ENCODE measurements around the gene DENND1B.
"Not testable (repeated sequence)": the region's sequence is repeated elsewhere in the genome, so short reads cannot be mapped to it uniquely, and the experiment has no call there.

The DENND1B gene

DNA sequence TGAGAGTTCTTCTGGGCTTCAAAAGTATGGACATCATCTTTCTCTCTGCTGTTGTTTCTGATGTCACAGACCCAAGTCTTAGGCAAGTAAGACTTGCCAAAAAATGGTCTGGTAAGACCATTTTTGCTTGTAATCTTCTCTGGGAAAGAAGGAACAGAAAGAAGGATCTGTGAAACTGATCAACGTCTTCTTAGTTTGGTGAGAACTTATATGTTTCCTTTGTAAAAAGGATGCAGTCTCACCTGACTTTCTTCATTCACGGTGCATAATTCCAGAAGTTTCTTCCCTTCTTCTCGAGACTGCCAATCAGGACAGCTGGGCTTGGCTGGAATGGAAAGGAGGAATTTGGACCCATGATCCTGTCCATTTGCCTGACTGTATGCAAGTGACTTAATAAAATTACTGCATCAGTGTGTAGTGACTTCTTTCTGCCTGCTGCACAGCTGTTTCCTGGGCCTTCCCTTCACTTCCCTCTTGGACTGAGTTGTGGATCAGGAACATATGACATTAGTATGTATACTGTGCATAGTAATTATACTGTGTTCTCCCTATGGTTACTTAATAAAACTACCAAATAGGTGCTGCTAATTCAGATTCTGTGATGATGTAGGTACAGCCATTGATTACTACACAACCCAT, 7.6 kb upstream of the DENND1B start:
- no peak for DNase-seq (ENCODE audit: low spot score)

DNA sequence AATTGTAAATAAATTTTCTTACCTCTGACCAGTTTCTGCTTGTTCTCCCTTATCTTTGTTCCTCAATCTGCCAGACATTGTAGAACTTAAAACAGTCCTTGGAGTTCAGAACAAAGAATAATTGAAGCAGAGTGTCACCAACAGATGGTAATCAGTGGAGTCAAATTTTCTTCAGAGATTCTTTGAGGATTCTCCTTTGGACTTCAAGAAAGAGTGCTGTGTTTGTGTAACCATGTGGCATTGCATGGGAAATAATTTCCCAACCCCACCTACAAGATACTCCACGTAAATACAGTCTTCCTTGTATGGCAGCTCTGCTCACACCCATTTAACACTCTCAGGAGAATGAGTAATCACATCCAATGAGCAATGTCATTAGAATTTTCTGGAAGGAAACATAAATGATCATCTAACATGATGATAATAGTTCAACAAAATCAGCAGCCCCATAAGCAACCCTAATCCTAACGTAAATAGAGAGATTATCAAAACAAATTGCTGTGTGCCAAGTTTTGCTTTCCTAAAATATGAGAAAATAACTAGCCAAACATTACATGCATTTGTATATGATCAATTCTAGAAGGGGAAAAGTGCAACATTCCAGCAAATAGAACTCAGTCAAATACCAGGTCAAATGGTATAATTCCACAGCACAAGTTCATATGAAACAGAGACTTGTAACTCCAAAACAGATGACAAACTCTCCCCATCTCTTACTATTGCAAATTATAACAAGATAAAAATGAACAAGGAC, 6.9 kb upstream of the DENND1B start:
- no peak for DNase-seq (ENCODE audit: low spot score)

GRCh38 chr1:197779921-197780320, 4.6 kb upstream of the DENND1B start:
- DNase-seq (ENCODE audit: low spot score), result no peak

GRCh38 chr1:197778366-197778945, 3.2 kb upstream of the DENND1B start:
- DNase-seq (ENCODE audit: low spot score), result no peak

GRCh38 chr1:197776351-197777105, 1.2 kb upstream of the DENND1B start:
- DNase-seq (ENCODE audit: low spot score), result no peak

DNA sequence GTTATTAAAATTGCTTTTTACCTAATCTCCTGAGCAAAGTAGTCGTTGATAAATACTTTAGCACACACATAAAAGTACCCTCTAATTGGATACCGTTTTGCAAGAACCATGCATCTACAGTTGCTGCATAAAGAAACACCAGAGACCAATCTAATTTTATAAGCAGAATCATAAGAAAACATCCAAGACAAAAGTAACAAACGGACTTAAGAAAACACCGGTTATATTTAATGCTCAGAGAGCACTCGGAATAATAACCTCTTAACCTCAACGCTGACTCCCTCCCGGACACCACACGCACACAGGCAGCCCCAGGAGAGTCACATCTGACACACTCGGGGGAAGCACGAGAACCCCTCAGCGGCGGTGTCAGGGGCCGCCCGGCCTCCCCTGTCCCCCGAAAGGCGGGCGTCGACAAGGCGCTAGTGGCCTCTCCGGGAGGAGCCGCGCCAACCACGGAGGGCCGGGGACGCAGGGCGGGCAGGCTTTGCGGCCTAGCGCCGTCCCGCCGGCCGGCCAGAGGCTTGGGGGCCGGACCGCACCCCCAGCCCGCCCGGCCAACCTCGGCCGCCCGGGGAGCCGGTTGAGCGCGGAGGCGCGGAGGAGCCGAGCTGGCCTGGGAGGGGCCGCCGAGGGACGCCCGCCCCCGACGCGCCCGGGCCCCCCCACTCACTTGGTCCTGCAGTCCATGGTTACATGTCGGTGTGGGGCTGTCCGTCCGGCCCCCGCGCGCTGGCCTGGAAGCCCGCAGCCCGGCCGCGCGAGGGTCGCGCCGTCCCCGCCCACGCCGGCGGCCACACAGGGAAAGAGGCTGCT, 606 bp downstream of the DENND1B start:
- DNase-seq (ENCODE audit: low spot score), result no peak

GRCh38 chr1:197773856-197774255, 1.4 kb downstream of the DENND1B start:
- no peak for DNase-seq (ENCODE audit: low spot score)

- DNase-seq (ENCODE audit: low spot score), result no peak
Observed at GRCh38 chr1:197771904-197772556, 3.2 kb downstream of the DENND1B start.

- DNase-seq (ENCODE audit: low spot score), result no peak
Observed at GRCh38 chr1:197771386-197771785, 3.9 kb downstream of the DENND1B start.

GRCh38 chr1:197770243-197770642, 5.0 kb downstream of the DENND1B start:
- no peak for DNase-seq (ENCODE audit: low spot score)

GRCh38 chr1:197769287-197769686, 6.0 kb downstream of the DENND1B start:
- no peak for DNase-seq (ENCODE audit: low spot score)

DNA sequence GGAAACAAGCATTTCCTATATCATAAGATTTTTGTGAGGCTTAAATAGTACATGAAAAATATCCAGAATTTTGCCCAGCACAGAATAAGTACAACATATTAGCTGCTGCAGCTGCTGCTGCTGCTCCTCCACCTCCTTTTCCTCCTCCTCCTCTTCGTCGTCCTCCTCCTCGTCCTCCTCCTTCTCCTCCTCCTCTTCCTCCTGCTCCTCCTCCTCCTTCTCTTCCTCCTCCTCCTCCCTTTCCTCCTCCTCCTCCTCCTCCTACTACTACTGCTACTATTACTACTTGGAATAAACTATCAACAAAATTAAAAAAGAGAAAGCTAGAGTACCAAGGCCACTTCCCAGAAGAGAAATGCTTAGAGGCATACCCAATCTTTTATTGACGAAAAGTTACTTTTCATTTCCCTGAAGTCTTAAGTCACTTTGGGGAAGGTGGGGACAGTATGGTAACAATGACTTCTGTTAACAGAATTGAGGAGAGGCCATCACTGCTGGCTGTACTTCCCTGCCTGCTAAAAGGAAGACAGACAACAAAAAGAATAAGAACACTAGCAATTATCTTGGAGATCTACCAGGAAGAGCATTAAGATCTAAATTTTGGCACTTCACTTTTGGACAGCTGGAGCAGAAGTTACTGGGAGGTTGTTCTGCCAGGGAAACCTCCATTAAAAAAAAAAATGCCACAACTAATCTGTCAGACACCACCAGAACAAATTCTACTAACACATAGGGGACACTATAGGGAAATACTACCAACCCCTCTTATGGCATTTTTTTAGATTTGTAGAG, 7.1 kb downstream of the DENND1B start:
- DNase-seq (ENCODE audit: low spot score), result no peak

- no peak for DNase-seq (ENCODE audit: low spot score)
Observed at GRCh38 chr1:197763769-197764168, 11.5 kb downstream of the DENND1B start.

- no peak for DNase-seq (ENCODE audit: low spot score)
Observed at GRCh38 chr1:197763307-197763706, 12.0 kb downstream of the DENND1B start.

- no peak for DNase-seq (ENCODE audit: low spot score)
Observed at GRCh38 chr1:197761654-197762053, 13.6 kb downstream of the DENND1B start.

DNA sequence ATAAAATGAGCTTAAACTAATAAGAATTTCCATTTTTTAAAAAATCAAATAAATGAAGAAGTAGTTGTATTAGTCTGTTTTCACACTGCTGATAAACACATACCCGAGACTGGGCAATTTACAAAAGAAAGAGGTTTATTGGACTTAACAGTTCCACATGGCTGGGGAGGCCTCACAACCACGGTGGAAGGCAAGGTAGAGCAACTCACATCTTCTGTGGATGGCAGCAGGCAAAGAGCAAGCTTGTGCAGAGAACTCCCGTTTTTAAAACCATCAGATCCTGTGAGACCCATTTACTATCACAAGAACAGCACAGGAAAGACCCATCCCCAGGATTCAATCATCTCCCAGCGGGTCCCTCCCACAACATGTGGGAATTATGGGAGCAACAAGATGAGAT, 19.7 kb downstream of the DENND1B start:
- DNase-seq (ENCODE audit: low spot score), result not testable (repeated sequence)

DNA sequence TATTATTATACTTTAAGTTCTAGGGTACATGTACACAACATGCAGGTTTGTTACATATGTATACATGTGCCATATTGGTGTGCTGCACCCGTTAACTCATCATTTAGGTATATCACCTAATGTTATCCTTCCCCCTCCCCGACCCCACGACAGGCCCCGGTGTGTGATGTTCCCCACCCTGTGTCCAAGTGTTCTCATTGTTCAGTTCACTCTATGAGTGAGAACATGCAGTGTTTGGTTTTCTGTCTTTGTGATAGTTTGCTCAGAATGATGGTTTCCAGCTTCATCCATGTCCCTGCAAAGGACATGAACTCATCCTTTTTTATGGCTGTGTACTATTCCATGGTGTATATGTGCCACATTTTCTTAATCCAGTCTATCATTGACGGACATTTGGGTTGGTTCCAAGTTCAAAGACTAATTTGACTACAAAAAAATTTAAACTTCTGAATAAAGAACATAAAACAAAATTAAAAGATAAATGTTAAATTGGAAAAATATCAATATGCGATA, 22.6 kb downstream of the DENND1B start:
- not testable (repeated sequence) for DNase-seq (ENCODE audit: low spot score)

- DNase-seq (ENCODE audit: low spot score), result no peak
Observed at GRCh38 chr1:197750366-197750765, 24.9 kb downstream of the DENND1B start.

- no peak for DNase-seq (ENCODE audit: low spot score)
Observed at GRCh38 chr1:197745911-197746310, 29.4 kb downstream of the DENND1B start.

- DNase-seq (ENCODE audit: low spot score), result no peak
Observed at GRCh38 chr1:197744979-197745378, 30.3 kb downstream of the DENND1B start.

All from hematopoietic multipotent progenitor cell treated with erythropoietin and hydrocortisone succinate and interleukin-3 and kit ligand, for 17 days (in vitro differentiated cells).